ENCODE results near the gene KLK11. TPM values are rescaled to one million over a fixed set of nuclear protein-coding genes. Genes with fewer than 3 reads are reported as not detected.

Gene KLK11
- total RNA-seq, 1 donor from 2014 or later, result 11.2 TPM

DNA sequence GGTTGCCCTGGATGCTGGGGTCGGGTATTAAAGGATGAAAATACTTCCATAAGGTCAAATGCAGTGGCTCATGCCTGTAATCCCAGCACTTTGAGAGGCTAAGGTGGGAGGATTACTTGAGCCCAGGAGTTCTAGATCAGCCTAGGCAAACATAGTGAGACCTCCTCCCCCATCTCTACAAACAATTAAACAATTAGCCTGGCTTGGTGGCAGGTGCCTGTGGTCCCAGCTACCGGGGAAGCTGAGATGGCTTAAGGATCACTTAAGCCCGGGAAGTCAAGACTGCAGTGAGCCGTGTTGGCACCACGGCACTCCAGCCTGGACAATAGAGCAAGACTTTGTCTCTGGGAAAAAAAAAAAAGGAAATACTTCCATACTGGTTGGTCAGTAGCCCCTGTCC, 1.5 kb downstream of the KLK11 start:
- H3K36me3 ChIP-seq, result no peaks in the 10 kb centered on the region
- no peaks in the 10 kb centered on the region for H3K9me3 ChIP-seq
- intact Hi-C loops (cut with DNase I), result no loop called here
- no peak overlapping the region for H3K27ac ChIP-seq
- no peak for ATAC-seq
- H3K27me3 ChIP-seq (ENCODE audit: low read depth), result peaks cover 62% of the 10 kb centered on the region
- H3K4me3 ChIP-seq, result no peak overlapping the region
- no peak for DNase-seq
- no peaks in the 10 kb centered on the region for H3K4me1 ChIP-seq
- TF ChIP-seq CTCF (IDR thresholded peaks at IDR 0.05), result no peak

DNA sequence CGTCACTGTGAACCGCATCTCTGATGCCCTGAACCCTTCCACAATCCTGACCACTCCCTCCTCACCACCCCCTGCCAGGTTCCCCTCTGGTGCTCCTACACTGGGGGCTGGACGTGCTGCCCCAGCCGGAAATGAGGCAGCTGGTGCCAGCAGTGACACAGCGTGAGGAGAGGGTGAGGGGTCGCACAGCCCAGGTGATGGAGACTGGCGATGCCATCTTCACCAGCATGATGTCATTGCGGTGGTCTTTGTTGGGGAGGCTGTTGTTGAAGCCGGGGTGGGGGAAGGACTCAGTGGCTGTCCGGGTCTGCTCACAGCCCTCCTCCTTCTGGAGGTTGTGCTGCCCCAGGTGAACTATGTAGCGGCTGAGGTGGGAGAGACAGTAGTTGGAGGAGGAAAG, 2.5 kb downstream of the KLK11 start:
- Histone ChIP-seq H3K4me1 (peaks cover 10% of the 10 kb centered on the region), H3K27me3 (ENCODE audit: low read depth) (peaks cover 65% of the 10 kb centered on the region), H3K4me3 (no peak overlapping the region), H3K36me3 (no peaks in the 10 kb centered on the region), H3K27ac (no peak overlapping the region), H3K9me3 (no peaks in the 10 kb centered on the region)
- DNase-seq (no peak), ATAC-seq (no peak)
- intact Hi-C loops (cut with DNase I), result no loop called here
- TF ChIP-seq CTCF (IDR thresholded peaks at IDR 0.05), result no peak

DNA sequence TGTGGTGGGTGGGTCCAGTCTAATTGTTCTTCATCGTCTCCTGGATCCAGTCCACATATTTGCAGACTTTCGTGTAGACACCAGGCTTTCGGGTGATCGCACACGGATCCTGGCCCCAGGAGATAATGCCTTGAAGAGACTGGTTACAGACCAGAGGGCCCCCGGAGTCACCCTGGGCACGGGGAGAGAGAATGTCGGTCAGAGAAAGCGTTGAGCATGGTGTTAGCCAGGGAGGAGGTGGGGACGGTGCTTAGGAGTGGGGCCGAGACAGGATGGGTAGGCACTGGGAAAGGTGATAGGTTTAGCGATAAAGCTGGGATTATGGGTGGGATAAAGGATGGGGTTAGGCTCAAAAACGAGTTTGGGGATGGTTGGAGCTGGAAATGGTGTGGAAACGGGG, 3.9 kb downstream of the KLK11 start:
- Histone ChIP-seq H3K4me1 (peaks cover 13% of the 10 kb centered on the region), H3K27me3 (ENCODE audit: low read depth) (peaks cover 67% of the 10 kb centered on the region), H3K9me3 (no peaks in the 10 kb centered on the region), H3K4me3 (no peak overlapping the region), H3K27ac (no peak overlapping the region), H3K36me3 (no peaks in the 10 kb centered on the region)
- no peak for ATAC-seq
- no peak for DNase-seq
- intact Hi-C loops (cut with DNase I), result no loop called here
- TF ChIP-seq CTCF (IDR thresholded peaks at IDR 0.05), result no peak

GRCh38 chr19:51020988-51021651, 5.3 kb downstream of the KLK11 start:
- Histone ChIP-seq H3K36me3 (no peaks in the 10 kb centered on the region), H3K27ac (no peak overlapping the region), H3K27me3 (ENCODE audit: low read depth) (peaks cover 68% of the 10 kb centered on the region), H3K9me3 (no peaks in the 10 kb centered on the region), H3K4me3 (no peak overlapping the region), H3K4me1 (peaks cover 18% of the 10 kb centered on the region)
- peak; percentile 66 for TF ChIP-seq CTCF (IDR thresholded peaks at IDR 0.05)
- intact Hi-C loops (cut with DNase I), result no loop called here
- DNase-seq, result no peak
- ATAC-seq, result peak; percentile 33 to 40

DNA sequence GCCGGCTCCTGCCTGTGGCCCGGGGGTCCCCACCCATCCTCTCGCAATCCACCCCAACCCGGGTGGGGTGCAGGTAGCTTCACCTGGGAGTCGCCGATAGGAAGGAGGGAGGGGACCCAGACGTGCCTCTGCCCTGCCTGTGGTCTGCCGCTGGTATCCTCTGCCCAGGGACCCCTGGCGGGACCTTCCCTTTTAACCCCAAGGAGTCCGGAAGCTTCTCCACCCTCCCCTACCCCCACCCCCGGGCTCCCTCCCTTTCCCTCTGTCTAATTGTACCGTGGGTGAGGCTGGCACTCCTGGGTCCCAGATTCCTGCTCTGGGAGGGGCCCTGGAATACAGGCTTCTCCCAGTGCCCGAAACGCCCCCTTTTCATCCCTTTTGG, 6.9 kb downstream of the KLK11 start, which contains the start of gene KLK10:
Gene KLK10 (minus strand): TSS at position 166 of the 382 bp plus-strand sequence. CDS start 579 bp downstream, outside the sequence.
- DNase-seq, result no peak
- Histone ChIP-seq H3K4me1 (peaks cover 18% of the 10 kb centered on the region), H3K27ac (peak within 1 kb of the TSS; percentile 41), H3K27me3 (ENCODE audit: low read depth) (peaks cover 66% of the 10 kb centered on the region), H3K36me3 (no peaks in the 10 kb centered on the region), H3K4me3 (peak within 1 kb of the TSS; percentile 43), H3K9me3 (no peaks in the 10 kb centered on the region)
- intact Hi-C loops (cut with DNase I), result no loop called here
- TF ChIP-seq CTCF (IDR thresholded peaks at IDR 0.05), result no peak
- ATAC-seq, result peak; percentile 3 to 45

All from lower lobe of right lung (tissue), 2 donors.